H9 (cell line): ENCODE data around the gene SELENOS. TPM values are rescaled to one million over a fixed set of nuclear protein-coding genes. Genes with fewer than 3 reads are reported as not detected.

Experiments
- DNase-seq: peaks from one replicate; pipeline ENCODE4 v3.0.0-alpha.2; 2017
- H2AFZ ChIP-seq: one replicate; pipeline ENCODE4 v1.6.1; 2013; ENCODE audit warnings: mild to moderate bottlenecking, low read length, control low read depth, moderate library complexity
- H2AK5ac ChIP-seq: 2 replicates; pipeline ENCODE4 v1.6.1; 2013; ENCODE audit warnings: low read length, control low read depth, mixed read lengths; ENCODE audit not compliant: insufficient read length
- H2BK120ac ChIP-seq: one replicate; pipeline ENCODE4 v1.6.1; 2013; ENCODE audit warnings: low read depth, mild to moderate bottlenecking, low read length, control low read depth, inconsistent platforms; ENCODE audit not compliant: poor library complexity, severe bottlenecking
- H2BK12ac ChIP-seq: 2 replicates; pipeline ENCODE4 v1.6.1; 2013; ENCODE audit warnings: low read length, control low read depth, mixed read lengths, low read depth; ENCODE audit not compliant: insufficient read length
- H2BK15ac ChIP-seq: 2 replicates; pipeline ENCODE4 v1.6.1; 2013; ENCODE audit warnings: low read depth, low read length, control low read depth
- H2BK20ac ChIP-seq: one replicate; pipeline ENCODE4 v1.6.1; 2013; ENCODE audit warnings: low read depth, mild to moderate bottlenecking, low read length, control low read depth, inconsistent platforms; ENCODE audit not compliant: poor library complexity, severe bottlenecking
- H2BK5ac ChIP-seq: 2 replicates; pipeline ENCODE4 v1.6.1; 2013; ENCODE audit warnings: low read length, control low read depth, mixed read lengths; ENCODE audit not compliant: insufficient read length
- H3K14ac ChIP-seq: 2 replicates; pipeline ENCODE4 v1.6.1; 2013; ENCODE audit warnings: low read length, control low read depth; ENCODE audit not compliant: insufficient read depth
- H3K18ac ChIP-seq: 2 replicates; pipeline ENCODE4 v1.6.1; 2013; ENCODE audit warnings: low read depth, mild to moderate bottlenecking, mixed read lengths, low read length, control low read depth; ENCODE audit not compliant: insufficient read length
- H3K23ac ChIP-seq: 2 replicates; pipeline ENCODE4 v1.6.1; 2013; ENCODE audit warnings: low read length, control low read depth, mixed read lengths, low read depth; ENCODE audit not compliant: insufficient read length
- H3K23me2 ChIP-seq: 2 replicates; pipeline ENCODE4 v1.6.1; 2013; ENCODE audit warnings: low read depth, mild to moderate bottlenecking, mixed read lengths, low read length, control low read depth; ENCODE audit not compliant: insufficient read length, poor library complexity, severe bottlenecking
- H3K27ac ChIP-seq: 2 replicates; pipeline ENCODE4 v1.5.1; 2013; ENCODE audit warnings: low read length, control low read depth, mixed read lengths, low read depth; ENCODE audit not compliant: insufficient read length
- H3K27me3 ChIP-seq: 2 replicates; pipeline ENCODE4 v1.6.1; 2013; ENCODE audit warnings: low read length, control low read depth, inconsistent platforms; ENCODE audit not compliant: insufficient read depth
- H3K4ac ChIP-seq: 2 replicates; pipeline ENCODE4 v1.6.1; 2013; ENCODE audit warnings: low read depth, mild to moderate bottlenecking, control low read depth, inconsistent platforms, low read length, moderate library complexity
- H3K4me1 ChIP-seq: 2 replicates; pipeline ENCODE4 v1.6.1; 2013; ENCODE audit warnings: low read length, control low read depth, inconsistent platforms; ENCODE audit not compliant: insufficient read depth
- H3K4me2 ChIP-seq: 2 replicates; pipeline ENCODE4 v1.6.1; 2013; ENCODE audit warnings: low read length, control low read depth, mixed read lengths; ENCODE audit not compliant: insufficient read length, insufficient read depth
- H3K56ac ChIP-seq: 2 replicates; pipeline ENCODE4 v1.6.1; 2013; ENCODE audit warnings: low read depth, mild to moderate bottlenecking, mixed read lengths, low read length, control low read depth; ENCODE audit not compliant: insufficient read length
- H3K79me1 ChIP-seq: 2 replicates; pipeline ENCODE4 v1.6.1; 2013; ENCODE audit warnings: low read depth, mild to moderate bottlenecking, moderate library complexity, low read length, control low read depth, inconsistent platforms; ENCODE audit not compliant: insufficient read depth, poor library complexity, severe bottlenecking
- H3K79me2 ChIP-seq: 2 replicates; pipeline ENCODE4 v1.6.1; 2013; ENCODE audit warnings: low read length, control low read depth, inconsistent platforms; ENCODE audit not compliant: insufficient read depth
- H3K9ac ChIP-seq: 2 replicates; pipeline ENCODE4 v1.6.1; 2013; ENCODE audit warnings: low read length, control low read depth, mixed read lengths; ENCODE audit not compliant: insufficient read length; ENCODE audit errors: extremely low read depth
- H3K9me3 ChIP-seq: one replicate; pipeline ENCODE4 v1.6.1; 2013; ENCODE audit warnings: low read depth, low read length, inconsistent platforms; ENCODE audit not compliant: control insufficient read depth
- H3T11ph ChIP-seq: one replicate; pipeline ENCODE4 v1.6.1; 2013; ENCODE audit warnings: mild to moderate bottlenecking, low read length, control low read depth, inconsistent platforms
- H4K20me1 ChIP-seq: one replicate; pipeline ENCODE4 v1.6.1; 2013; ENCODE audit not compliant: control insufficient read depth, insufficient read length, insufficient read depth
- H4K5ac ChIP-seq: 2 replicates; pipeline ENCODE4 v1.6.1; 2013; ENCODE audit warnings: low read depth, mild to moderate bottlenecking, mixed read lengths, low read length, control low read depth; ENCODE audit not compliant: insufficient read length
- H4K8ac ChIP-seq: replicated peaks from 2 replicates; pipeline ENCODE4 v1.6.1; 2013; ENCODE audit warnings: low read length, control low read depth, mixed read lengths, low read depth; ENCODE audit not compliant: insufficient read length
- H4K91ac ChIP-seq: 2 replicates; pipeline ENCODE4 v1.6.1; 2013; ENCODE audit warnings: low read depth, mild to moderate bottlenecking, moderate library complexity, mixed read lengths, low read length, control low read depth; ENCODE audit not compliant: insufficient read length
- H3K27ac Mint-ChIP-seq, 3 experiments: 2 replicates in 2 of 3; 3 replicates in 1 of 3; pipeline ENCODE4 v1.8.0; 2020 to 2021; ENCODE audit warnings: mixed read lengths in 3 of 3, mild to moderate bottlenecking in 1 of 3, moderate library complexity in 1 of 3
- H3K27me3 Mint-ChIP-seq: 2 replicates; pipeline ENCODE4 v1.8.0; 2021; ENCODE audit warnings: low read depth, mild to moderate bottlenecking, moderate library complexity, mixed read lengths
- H3K36me3 Mint-ChIP-seq, 3 experiments: 2 replicates in 2 of 3; 3 replicates in 1 of 3; pipeline ENCODE4 v1.8.0; 2020 to 2021; ENCODE audit warnings: low read depth in 3 of 3, mixed read lengths in 3 of 3; ENCODE audit not compliant: insufficient read depth in 1 of 3
- H3K4me1 Mint-ChIP-seq, 2 experiments: 2 replicates each; pipeline ENCODE4 v1.8.0; 2020; ENCODE audit warnings: mixed read lengths in 2 of 2
- H3K4me3 Mint-ChIP-seq, 2 experiments: 2 replicates in 1 of 2; 3 replicates in 1 of 2; pipeline ENCODE4 v1.8.0; 2020 to 2021; ENCODE audit warnings: mild to moderate bottlenecking in 2 of 2, mixed read lengths in 2 of 2, moderate library complexity in 1 of 2
- H3K9me3 Mint-ChIP-seq, 2 experiments: 2 replicates in 1 of 2; 3 replicates in 1 of 2; pipeline ENCODE4 v1.8.0; 2020; ENCODE audit warnings: mild to moderate bottlenecking in 2 of 2, mixed read lengths in 2 of 2, moderate library complexity in 1 of 2
- CTCF ChIP-seq: fragments of 200-600 bp; sonication (generic); conservative IDR thresholded peaks from 3 replicates; pipeline ENCODE4 v1.8.0; 2021; ENCODE audit warnings: antibody characterized with exemption, mild to moderate bottlenecking
- whole genome bisulfite sequencing: extraction: QIAGEN DNeasy Blood & Tissue Kit; methylation state at CpG from one replicate; pipeline ENCODE4 v1.1.7; 2013; ENCODE audit warnings: missing lambda C conversion rate, low lambda C conversion rate, mixed read lengths; ENCODE audit not compliant: insufficient read length; ENCODE audit errors: extremely low coverage; 5-methylcytosine and 5-hydroxymethylcytosine counted together
- total RNA-seq: library from RNA; stranded (reverse); gene quantifications from 2 replicates; pipeline ENCODE4 v1.2.1, GENCODE V29; 2021

SELENOS gene
- total RNA-seq, 1 experiment from 2014 or later, result 57.7 TPM

- H3K4me1 ChIP-seq, result no peaks in the 10 kb centered on the region
- no peaks in the 10 kb centered on the region for H3K79me2 ChIP-seq
- H4K5ac ChIP-seq, result no peak overlapping the region
- no peak overlapping the region for H3K27ac ChIP-seq
- no peak overlapping the region for H3K56ac ChIP-seq
- no peak overlapping the region for H2AFZ ChIP-seq
- no peaks in the 10 kb centered on the region for H3K9me3 ChIP-seq
- no peak overlapping the region for H3K23ac ChIP-seq
- H2BK5ac ChIP-seq, result no peak overlapping the region
- H3K36me3 Mint-ChIP-seq, result no peaks in the 10 kb centered on the region; a peak in 1 of 7 replicates
- no peaks in the 10 kb centered on the region; a peak in 1 of 4 replicates for H3K4me1 Mint-ChIP-seq
- no peak overlapping the region for H3K27ac Mint-ChIP-seq
- H3T11ph ChIP-seq, result no peak overlapping the region
- no peak overlapping the region for H3K4me3 Mint-ChIP-seq
- H3K9me3 Mint-ChIP-seq, result no peaks in the 10 kb centered on the region
- no peak overlapping the region for H4K91ac ChIP-seq
- H4K8ac ChIP-seq, result no peak overlapping the region
- H2BK12ac ChIP-seq, result no peak overlapping the region
- H3K79me1 ChIP-seq, result no peaks in the 10 kb centered on the region
- no peak for DNase-seq
- no peak overlapping the region for H3K4ac ChIP-seq
- no peaks in the 10 kb centered on the region for H3K23me2 ChIP-seq
- no peaks in the 10 kb centered on the region; the same call in 1 of the 2 replicates for H3K27me3 ChIP-seq
- H4K20me1 ChIP-seq, result no peaks in the 10 kb centered on the region
- H2BK20ac ChIP-seq, result no peak overlapping the region
- no peak for TF ChIP-seq CTCF
- no peak overlapping the region for H2AK5ac ChIP-seq
- no peak overlapping the region for H2BK120ac ChIP-seq
- H2BK15ac ChIP-seq, result no peak overlapping the region
- no peak overlapping the region; the same call in 1 of the 2 replicates for H3K14ac ChIP-seq
- H3K18ac ChIP-seq, result no peak overlapping the region
- H3K4me2 ChIP-seq, result no peak overlapping the region
- WGBS, result no CpG with 5 or more reads among the region's 21 CpGs
- no peak overlapping the region for H3K9ac ChIP-seq
- H3K27me3 Mint-ChIP-seq, result peaks cover 57% of the 10 kb centered on the region
Measured at GRCh38 chr15:101326462-101327146, 49.3 kb upstream of the SELENOS start.
